CD4-positive, alpha-beta T cell (primary cell): ENCODE data around the gene GPRASP1. TPM values are rescaled to one million over a fixed set of nuclear protein-coding genes. Genes with fewer than 3 reads are reported as not detected.
"Not testable (repeated sequence)": the region's sequence is repeated elsewhere in the genome, so short reads cannot be mapped to it uniquely, and the experiment has no call there.

Source experiments
- ATAC-seq: fragments of 200-7000 bp; cut with Tn5 transposase; one replicate; pipeline ENCODE4 v1.10.0; 2022; ENCODE audit warnings: mild to moderate bottlenecking; ENCODE audit not compliant: poor library complexity
- CTCF ChIA-PET: fragments of 350-600 bp; sonication (Branson Sonifier 250); formaldehyde crosslinking; loops from one replicate; lab custom pipeline; 2021; ENCODE audit warnings: antibody characterized with exemption, inconsistent platforms; lab: Charles Lee
- POLR2A ChIA-PET: fragments of 350-600 bp; sonication (Branson Sonifier 250); formaldehyde crosslinking; loops from one replicate; lab custom pipeline; 2021; ENCODE audit warnings: antibody characterized with exemption, inconsistent platforms; lab: Charles Lee
- DNase-seq, 14 experiments: peaks; one replicate each; pipeline ENCODE4 v3.0.0-alpha.2; 2013 to 2020; ENCODE audit warnings: mixed read lengths in 2 of 14
- H3K27ac ChIP-seq, 2 donors: one replicate each; pipeline versions ENCODE4 v1.5.1 to v1.7.0; 2013; ENCODE audit warnings: low read length in 2 of 2, low read depth in 1 of 2, mild to moderate bottlenecking in 1 of 2
- H3K27me3 ChIP-seq, 2 experiments: 1 replicate in 1 of 2; 2 replicates in 1 of 2; pipeline versions ENCODE4 v1.6.1 to v1.7.0; 2013; ENCODE audit warnings: low read length in 2 of 2, control low read depth in 1 of 2, mild to moderate bottlenecking in 1 of 2, moderate library complexity in 1 of 2; ENCODE audit not compliant: insufficient read depth in 2 of 2, control insufficient read depth in 1 of 2
- H3K36me3 ChIP-seq: one replicate; pipeline ENCODE4 v1.6.1; 2013; ENCODE audit warnings: low read length, control low read depth; ENCODE audit not compliant: insufficient read depth
- H3K4me1 ChIP-seq: one replicate; pipeline ENCODE4 v1.6.1; 2013; ENCODE audit warnings: low read length, control low read depth; ENCODE audit not compliant: insufficient read depth
- H3K4me3 ChIP-seq: one replicate; pipeline ENCODE4 v1.5.1; 2013; ENCODE audit warnings: mild to moderate bottlenecking, low read length, moderate library complexity
- H3K9me3 ChIP-seq, 2 experiments: 1 replicate in 1 of 2; 2 replicates in 1 of 2; pipeline versions ENCODE4 v1.6.1 to v1.7.0; 2013; ENCODE audit warnings: low read length in 2 of 2, mild to moderate bottlenecking in 2 of 2, control low read depth in 1 of 2, moderate library complexity in 1 of 2; ENCODE audit not compliant: control insufficient read depth in 1 of 2, insufficient read depth in 1 of 2
- H3K27ac Mint-ChIP-seq: one replicate; pipeline ENCODE4 v1.8.0; 2020; ENCODE audit warnings: mixed read lengths
- H3K27me3 Mint-ChIP-seq: one replicate; pipeline ENCODE4 v1.8.0; 2021; ENCODE audit warnings: mixed read lengths
- H3K36me3 Mint-ChIP-seq: one replicate; pipeline ENCODE4 v1.8.0; 2021; ENCODE audit warnings: low read depth, mixed read lengths
- H3K4me1 Mint-ChIP-seq: one replicate; pipeline ENCODE4 v1.8.0; 2021; ENCODE audit warnings: low read depth, mixed read lengths
- H3K4me3 Mint-ChIP-seq: one replicate; pipeline ENCODE4 v1.8.0; 2020; ENCODE audit warnings: mild to moderate bottlenecking, mixed read lengths
- H3K9me3 Mint-ChIP-seq: one replicate; pipeline ENCODE4 v1.8.0; 2020; ENCODE audit warnings: mixed read lengths
- CTCF ChIP-seq: fragments of 200-600 bp; IDR thresholded peaks from one replicate; pipeline ENCODE4 v1.8.0; 2022; ENCODE audit warnings: antibody characterized with exemption, mild to moderate bottlenecking
- intact Hi-C, 2 experiments: fragments of 100-400 bp; cut with DNase I in 1 of 2; cut with micrococcal nuclease in 1 of 2; formaldehyde crosslinking; loops; one replicate each; pipeline versions ENCODE4 v1.15.1 to v1.9.0; 2023 to 2025; cut with DNase I, micrococcal nuclease
- total RNA-seq, 174 experiments: library from RNA in 2 of 174; stranded (reverse) in 2 of 174; gene quantifications; one replicate each; pipeline ENCODE4 v1.2.3 and lab custom pipeline; 2021 to 2026

Gene GPRASP1
- total RNA-seq, 2 experiments from 2014 or later, result 103 to 104 TPM

GRCh38 chrX:102667034-102667433, 15.8 kb downstream of the GPRASP1 start:
- H3K4me3 ChIP-seq, CTCF ChIA-PET, H3K4me1 Mint-ChIP-seq, H3K4me1 ChIP-seq, H3K27me3 Mint-ChIP-seq, H3K27ac ChIP-seq, H3K27ac Mint-ChIP-seq, ATAC-seq, H3K4me3 Mint-ChIP-seq, POLR2A ChIA-PET, H3K9me3 ChIP-seq, DNase-seq, H3K9me3 Mint-ChIP-seq, H3K36me3 ChIP-seq, H3K27me3 ChIP-seq, intact Hi-C loops: not testable (repeated sequence)
- peaks cover 72% of the 10 kb centered on the region for H3K36me3 Mint-ChIP-seq

- CTCF ChIA-PET, result no interaction called here
These were observed 18.2 kb downstream of the GPRASP1 start for GRCh38 chrX:102669526-102669925.

GRCh38 chrX:102672856-102673255, 21.6 kb downstream of the GPRASP1 start:
- no peaks in the 10 kb centered on the region for H3K27me3 Mint-ChIP-seq
- H3K4me3 Mint-ChIP-seq, result no peak overlapping the region
- POLR2A ChIA-PET, result no interaction called here
- no peak for TF ChIP-seq CTCF
- H3K27ac Mint-ChIP-seq, result no peak overlapping the region
- H3K4me1 ChIP-seq, result no peaks in the 10 kb centered on the region
- intact Hi-C loops, result no loop called here
- H3K9me3 ChIP-seq, result no peaks in the 10 kb centered on the region
- H3K4me1 Mint-ChIP-seq, result peaks cover 16% of the 10 kb centered on the region
- H3K4me3 ChIP-seq, result no peak overlapping the region
- no peaks in the 10 kb centered on the region for H3K27me3 ChIP-seq
- H3K27ac ChIP-seq, result no peak overlapping the region
- CTCF ChIA-PET, result no interaction called here
- no peak for ATAC-seq
- H3K36me3 Mint-ChIP-seq, result peaks cover 55% of the 10 kb centered on the region
- peaks cover 3% of the 10 kb centered on the region for H3K36me3 ChIP-seq
- no peak for DNase-seq
- no peaks in the 10 kb centered on the region for H3K9me3 Mint-ChIP-seq

More at GRCh38 chrX:102669526-102669925, 18.2 kb downstream of the GPRASP1 start:
- H3K36me3 ChIP-seq, result peaks cover 3% of the 10 kb centered on the region
- Mint-ChIP-seq H3K9me3 (peaks cover 8% of the 10 kb centered on the region), H3K27ac (no peak overlapping the region), H3K4me3 (no peak overlapping the region), H3K27me3 (no peaks in the 10 kb centered on the region), H3K4me1 (peaks cover 5% of the 10 kb centered on the region), H3K36me3 (peaks cover 70% of the 10 kb centered on the region)
- H3K9me3 ChIP-seq, result peaks cover 0 to 4% of the 10 kb centered on the region in 2 experiments
- H3K4me3 ChIP-seq, result no peak overlapping the region
- no peaks in the 10 kb centered on the region for H3K27me3 ChIP-seq
- DNase-seq (no peak), ATAC-seq (no peak)
- H3K27ac ChIP-seq, result no peak overlapping the region
- intact Hi-C loops, result no loop called here
- TF ChIP-seq CTCF, result no peak
- H3K4me1 ChIP-seq, result no peaks in the 10 kb centered on the region
- POLR2A ChIA-PET, result no interaction called here

- H3K9me3 Mint-ChIP-seq, H3K4me3 Mint-ChIP-seq, H3K27ac Mint-ChIP-seq, H3K4me1 ChIP-seq, ATAC-seq, H3K4me3 ChIP-seq, CTCF ChIA-PET, DNase-seq, H3K36me3 ChIP-seq, H3K27ac ChIP-seq, H3K27me3 Mint-ChIP-seq, H3K27me3 ChIP-seq, H3K9me3 ChIP-seq, POLR2A ChIA-PET, intact Hi-C loops: not testable (repeated sequence)
- H3K4me1 Mint-ChIP-seq, result peaks cover 16% of the 10 kb centered on the region
- H3K36me3 Mint-ChIP-seq, result peaks cover 66% of the 10 kb centered on the region
These were observed 26.2 kb downstream of the GPRASP1 start for GRCh38 chrX:102677479-102677878.
